Measurements from ENCODE around the gene SNX17.
A peak's percentile ranks its signal among the peaks of the same experiment; 100 is the strongest.

The SNX17 gene

DNA sequence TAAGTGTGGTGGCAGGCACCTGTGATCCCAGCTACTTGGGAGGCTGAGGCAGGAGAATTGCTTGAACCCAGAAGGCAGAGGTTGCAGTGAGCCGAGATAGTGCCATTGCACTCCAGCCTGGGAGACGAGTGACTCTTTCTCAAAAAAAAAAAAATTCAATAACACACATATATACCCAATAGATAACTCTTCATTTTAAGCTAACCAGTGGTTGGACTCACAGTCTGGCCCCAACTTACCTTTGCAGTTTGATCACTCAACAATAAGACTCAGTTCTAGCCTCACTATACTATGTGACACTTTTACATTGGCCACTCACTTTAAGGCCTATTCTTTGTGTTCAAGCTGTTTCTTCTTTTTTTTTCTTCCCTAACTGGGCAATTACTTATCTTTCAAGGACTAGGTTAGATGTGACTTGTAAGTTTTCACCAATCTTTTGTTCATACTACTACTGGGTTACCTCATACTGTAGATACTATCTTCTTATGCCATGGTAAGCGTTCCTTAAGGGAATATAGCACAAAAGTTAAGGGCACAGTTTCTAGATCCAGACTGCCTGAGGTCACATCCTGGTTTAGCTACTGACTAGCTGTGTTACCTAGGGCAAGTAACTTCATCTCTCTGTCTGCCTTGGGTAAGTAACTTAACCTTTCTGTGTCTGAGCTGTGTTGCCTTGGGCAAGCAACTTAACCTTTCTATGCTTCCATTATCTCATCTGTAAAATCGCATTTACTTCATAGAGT is 7.6 kb upstream of the SNX17 start:
- no peak overlapping the region for H3K4me3 ChIP-seq (ENCODE audit: low read depth, low read length, poor library complexity, severe bottlenecking)
- no peak overlapping the region for H3K27ac ChIP-seq (ENCODE audit: low read depth, low read length, poor library complexity, severe bottlenecking)
- TF ChIP-seq, protein P1, sequence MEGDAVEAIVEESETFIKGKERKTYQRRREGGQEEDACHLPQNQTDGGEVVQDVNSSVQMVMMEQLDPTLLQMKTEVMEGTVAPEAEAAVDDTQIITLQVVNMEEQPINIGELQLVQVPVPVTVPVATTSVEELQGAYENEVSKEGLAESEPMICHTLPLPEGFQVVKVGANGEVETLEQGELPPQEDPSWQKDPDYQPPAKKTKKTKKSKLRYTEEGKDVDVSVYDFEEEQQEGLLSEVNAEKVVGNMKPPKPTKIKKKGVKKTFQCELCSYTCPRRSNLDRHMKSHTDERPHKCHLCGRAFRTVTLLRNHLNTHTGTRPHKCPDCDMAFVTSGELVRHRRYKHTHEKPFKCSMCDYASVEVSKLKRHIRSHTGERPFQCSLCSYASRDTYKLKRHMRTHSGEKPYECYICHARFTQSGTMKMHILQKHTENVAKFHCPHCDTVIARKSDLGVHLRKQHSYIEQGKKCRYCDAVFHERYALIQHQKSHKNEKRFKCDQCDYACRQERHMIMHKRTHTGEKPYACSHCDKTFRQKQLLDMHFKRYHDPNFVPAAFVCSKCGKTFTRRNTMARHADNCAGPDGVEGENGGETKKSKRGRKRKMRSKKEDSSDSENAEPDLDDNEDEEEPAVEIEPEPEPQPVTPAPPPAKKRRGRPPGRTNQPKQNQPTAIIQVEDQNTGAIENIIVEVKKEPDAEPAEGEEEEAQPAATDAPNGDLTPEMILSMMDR (IDR thresholded peaks at IDR 0.05; ENCODE audit: low read length), result no peak
- no peak for TF ChIP-seq EZH2 (IDR thresholded peaks at IDR 0.05; ENCODE audit: borderline replicate concordance, low read length)
- no peaks in the 10 kb centered on the region for H3K9me3 ChIP-seq (ENCODE audit: low read length)
- H3K9ac ChIP-seq (ENCODE audit: low read length), result no peak overlapping the region
- H2AFZ ChIP-seq (ENCODE audit: low read length), result no peak overlapping the region
- peaks cover 47% of the 10 kb centered on the region for H3K36me3 ChIP-seq (ENCODE audit: insufficient read depth, low read length)
- peaks cover 6% of the 10 kb centered on the region; the same call in 1 of the 2 replicates for H3K79me2 ChIP-seq (ENCODE audit: insufficient read depth, low read length)
- no peaks in the 10 kb centered on the region for H3F3A ChIP-seq (ENCODE audit: insufficient read depth, low read length)
- no peaks in the 10 kb centered on the region for H3K9me2 ChIP-seq (ENCODE audit: low read depth, low read length)
- H3K4me1 ChIP-seq (ENCODE audit: insufficient read depth, low read length, severe bottlenecking), result peaks cover 6% of the 10 kb centered on the region
- no peak overlapping the region for H3K4me2 ChIP-seq (ENCODE audit: low read length)
- no peaks in the 10 kb centered on the region for H4K20me1 ChIP-seq (ENCODE audit: insufficient read depth, low read length)
- no peaks in the 10 kb centered on the region for H3K27me3 ChIP-seq (ENCODE audit: insufficient read depth, low read length)

- Histone ChIP-seq H4K20me1 (ENCODE audit: insufficient read depth, low read length) (no peaks in the 10 kb centered on the region), H3K36me3 (ENCODE audit: insufficient read depth, low read length) (peaks cover 49% of the 10 kb centered on the region), H3K4me3 (ENCODE audit: low read depth, low read length, poor library complexity, severe bottlenecking) (no peak overlapping the region), H3K27me3 (ENCODE audit: insufficient read depth, low read length) (no peaks in the 10 kb centered on the region), H3K9ac (ENCODE audit: low read length) (no peak overlapping the region), H2AFZ (ENCODE audit: low read length) (no peak overlapping the region), H3K4me1 (ENCODE audit: insufficient read depth, low read length, severe bottlenecking) (peaks cover 4% of the 10 kb centered on the region), H3K4me2 (ENCODE audit: low read length) (no peak overlapping the region), H3K9me3 (ENCODE audit: low read length) (no peaks in the 10 kb centered on the region), H3K27ac (ENCODE audit: low read depth, low read length, poor library complexity, severe bottlenecking) (no peak overlapping the region), H3K79me2 (ENCODE audit: insufficient read depth, low read length) (no peaks in the 10 kb centered on the region), H3F3A (ENCODE audit: insufficient read depth, low read length) (no peaks in the 10 kb centered on the region), H3K9me2 (ENCODE audit: low read depth, low read length) (no peaks in the 10 kb centered on the region)
- no peak for TF ChIP-seq EZH2 (IDR thresholded peaks at IDR 0.05; ENCODE audit: borderline replicate concordance, low read length)
- TF ChIP-seq, protein P1 (IDR thresholded peaks at IDR 0.05; ENCODE audit: low read length), result no peak
These were observed 6.5 kb upstream of the SNX17 start for GRCh38 chr2:27363933-27364332.

GRCh38 chr2:27369471-27370025 is 868 bp upstream of the SNX17 start:
- Histone ChIP-seq H3K4me2 (ENCODE audit: low read length) (peak overlapping the region; percentile 84), H3K79me2 (ENCODE audit: insufficient read depth, low read length) (no peaks in the 10 kb centered on the region), H3K36me3 (ENCODE audit: insufficient read depth, low read length) (peaks cover 56% of the 10 kb centered on the region)

More at GRCh38 chr2:27369471-27370025, 868 bp upstream of the SNX17 start:
- TF ChIP-seq, protein P1 (IDR thresholded peaks at IDR 0.05; ENCODE audit: low read length), result no peak
- no peak for TF ChIP-seq EZH2 (IDR thresholded peaks at IDR 0.05; ENCODE audit: borderline replicate concordance, low read length)
- no peak overlapping the region for H2AFZ ChIP-seq (ENCODE audit: low read length)
- H3K9ac ChIP-seq (ENCODE audit: low read length), result peak overlapping the region; percentile 79
- H3K4me3 ChIP-seq (ENCODE audit: low read depth, low read length, poor library complexity, severe bottlenecking), result peak overlapping the region; percentile 88
- H3K9me2 ChIP-seq (ENCODE audit: low read depth, low read length), result no peaks in the 10 kb centered on the region
- no peaks in the 10 kb centered on the region for H4K20me1 ChIP-seq (ENCODE audit: insufficient read depth, low read length)
- no peaks in the 10 kb centered on the region for H3K9me3 ChIP-seq (ENCODE audit: low read length)
- H3K27me3 ChIP-seq (ENCODE audit: insufficient read depth, low read length), result no peaks in the 10 kb centered on the region
- peaks cover 25% of the 10 kb centered on the region for H3K4me1 ChIP-seq (ENCODE audit: insufficient read depth, low read length, severe bottlenecking)
- peak overlapping the region; percentile 3 for H3K27ac ChIP-seq (ENCODE audit: low read depth, low read length, poor library complexity, severe bottlenecking)
- no peaks in the 10 kb centered on the region for H3F3A ChIP-seq (ENCODE audit: insufficient read depth, low read length)
